ENCODE results near the gene SDE2. TPM values are rescaled to one million over a fixed set of nuclear protein-coding genes. Genes with fewer than 3 reads are reported as not detected.
"Not testable (repeated sequence)": the region's sequence is repeated elsewhere in the genome, so short reads cannot be mapped to it uniquely, and the experiment has no call there.

The SDE2 gene
- total RNA-seq, 1 donor from 2014 or later = 20.7 TPM

DNA sequence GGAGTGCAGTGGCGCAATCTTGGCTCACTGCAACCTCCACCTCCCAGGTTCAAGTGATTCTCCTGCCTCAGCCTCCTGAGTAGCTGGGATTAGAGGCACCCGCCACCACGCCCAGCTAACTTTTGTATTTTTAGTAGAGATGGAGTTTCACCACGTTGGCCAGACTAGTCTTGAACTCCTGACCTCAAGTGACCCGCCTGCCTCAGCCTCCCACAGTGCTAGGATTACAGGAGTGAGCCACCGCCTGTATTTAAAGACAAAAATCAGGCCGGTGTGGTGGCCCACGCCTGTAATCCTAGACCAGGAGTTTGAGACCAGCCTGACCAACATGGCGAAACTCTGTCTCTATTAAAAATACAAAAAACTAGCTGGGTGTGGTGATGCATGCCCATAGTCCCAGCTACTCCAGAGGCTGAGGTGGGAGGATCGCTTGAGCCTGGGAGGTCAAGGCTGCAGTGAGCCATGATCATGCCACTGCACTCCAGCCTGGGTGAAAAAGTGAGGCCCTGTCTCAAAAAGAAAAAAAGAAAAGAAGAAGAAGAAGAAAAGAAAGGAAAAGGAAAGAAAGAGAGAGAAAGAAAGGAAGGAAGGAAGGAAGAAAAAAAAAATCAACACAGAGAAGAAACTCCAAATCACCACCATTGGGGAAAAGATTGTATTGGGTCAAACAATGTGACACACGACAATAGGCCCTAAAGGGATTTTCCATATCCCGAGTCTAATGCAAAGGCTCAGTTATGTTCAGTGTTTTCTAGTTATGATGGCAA lies 8.2 kb upstream of the SDE2 start:
- not testable (repeated sequence) for DNase-seq (ENCODE audit: extremely low read depth, low read depth, low spot score)

DNA sequence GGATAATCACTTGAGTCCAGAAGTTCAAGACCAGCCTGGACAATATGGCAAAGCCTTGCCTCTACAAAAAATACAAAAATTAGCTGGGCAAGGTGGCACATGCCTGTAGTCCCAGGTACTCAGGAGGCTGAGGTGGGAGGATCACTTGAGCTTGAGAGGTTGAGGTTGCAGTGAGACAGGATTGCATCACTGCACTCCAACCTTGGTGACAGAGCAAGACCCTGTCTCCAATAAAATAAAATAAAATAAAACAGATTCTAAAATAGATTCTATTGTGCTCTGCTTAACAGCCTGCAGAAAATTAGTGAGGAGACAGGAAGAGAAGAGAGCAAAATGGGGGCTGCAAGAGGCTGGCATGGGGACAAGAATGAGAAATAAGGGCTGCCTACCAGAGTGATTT lies 7.5 kb upstream of the SDE2 start:
- no peak for DNase-seq (ENCODE audit: extremely low read depth, low read depth, low spot score)

DNA sequence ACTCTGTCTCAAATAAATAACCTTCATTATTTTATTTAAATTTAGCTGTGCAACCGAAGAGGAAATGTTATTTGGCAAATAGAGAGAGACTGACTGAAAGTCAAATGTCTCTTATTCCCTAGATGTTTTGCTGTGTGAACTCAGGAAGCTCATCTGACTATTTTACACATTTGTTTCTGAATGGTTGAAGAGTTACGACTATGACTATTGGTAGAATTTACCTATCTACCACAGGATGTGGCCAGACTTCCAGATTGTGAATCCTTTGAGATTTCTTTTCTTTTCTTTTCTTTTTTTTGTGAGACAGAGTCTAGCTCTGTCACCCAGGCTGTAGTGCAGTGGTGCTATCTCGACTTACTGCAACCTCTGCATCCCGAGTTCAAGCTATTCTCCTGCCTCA lies 5.3 kb upstream of the SDE2 start:
- DNase-seq (ENCODE audit: extremely low read depth, low read depth, low spot score) = no peak

DNA sequence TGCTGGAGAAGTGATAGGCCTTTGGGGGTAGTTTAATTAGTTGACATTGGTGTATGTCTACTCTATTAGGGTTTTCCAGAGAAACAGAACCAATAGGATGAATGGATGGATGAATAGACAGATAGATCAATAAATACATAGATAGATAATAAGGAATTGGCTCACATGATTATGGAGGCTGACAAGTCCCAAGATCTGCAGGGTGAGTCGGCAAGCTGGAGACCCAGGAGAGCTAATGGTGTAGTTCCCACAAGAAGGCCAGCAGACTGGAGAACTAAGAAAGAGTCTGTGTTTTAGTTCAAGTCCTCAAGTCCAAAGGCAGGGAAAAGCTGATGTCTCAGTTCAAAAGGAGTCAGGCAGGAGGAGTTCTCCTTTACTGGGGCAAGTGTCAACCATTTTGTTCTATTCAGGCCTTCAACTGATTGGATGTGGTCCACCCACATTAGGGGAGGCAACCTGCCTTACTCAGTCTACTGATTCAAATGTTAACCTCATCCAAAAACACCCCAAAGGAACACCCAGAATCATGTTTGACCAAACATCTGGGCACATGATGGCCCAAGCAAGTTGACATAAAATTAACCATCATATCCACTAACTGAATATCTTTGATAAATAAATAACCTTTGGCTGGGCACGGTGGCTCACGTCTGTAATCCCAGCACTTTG lies 4.5 kb upstream of the SDE2 start:
- DNase-seq (ENCODE audit: extremely low read depth, low read depth, low spot score) = no peak

DNA sequence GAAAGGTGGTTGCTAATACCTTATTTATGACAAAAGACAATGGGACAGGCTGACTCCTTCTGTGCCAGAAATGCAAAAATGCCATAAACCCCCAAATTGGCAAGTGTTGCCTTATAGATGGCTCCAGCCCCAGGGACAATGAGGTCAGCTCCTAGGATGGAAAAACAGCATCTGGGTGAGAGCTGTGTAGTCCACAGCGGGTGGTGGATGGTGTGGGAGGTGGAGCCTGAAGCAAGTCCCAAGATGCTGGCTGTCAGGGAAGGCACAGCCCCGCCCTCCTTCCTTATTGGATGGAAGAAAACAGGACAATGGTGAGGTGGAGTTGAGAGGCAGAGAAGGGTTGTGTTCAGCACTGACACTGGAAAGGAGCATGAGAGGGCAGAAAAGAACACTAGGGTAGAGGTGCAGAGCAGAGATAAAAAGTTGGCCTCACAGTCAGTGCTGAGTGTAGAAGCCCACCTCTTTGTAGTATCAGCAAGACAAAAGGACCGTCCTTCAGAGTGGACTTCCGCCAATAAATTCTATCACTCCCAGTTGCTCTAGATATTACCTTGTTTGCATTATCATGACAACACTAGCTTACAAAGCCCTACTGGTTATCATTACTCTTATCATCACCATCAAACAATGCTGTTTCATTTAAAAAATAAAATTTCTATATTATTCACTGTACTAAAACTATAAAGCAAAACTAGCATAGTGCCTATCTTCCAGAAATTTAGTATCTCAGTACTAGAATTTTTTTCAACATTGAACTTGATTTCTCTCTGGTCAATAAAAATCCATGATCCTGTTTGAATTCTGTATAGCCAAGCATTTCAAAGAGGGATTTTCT lies 3.7 kb upstream of the SDE2 start:
- peak; percentile 52 for DNase-seq (ENCODE audit: extremely low read depth, low read depth, low spot score)

DNA sequence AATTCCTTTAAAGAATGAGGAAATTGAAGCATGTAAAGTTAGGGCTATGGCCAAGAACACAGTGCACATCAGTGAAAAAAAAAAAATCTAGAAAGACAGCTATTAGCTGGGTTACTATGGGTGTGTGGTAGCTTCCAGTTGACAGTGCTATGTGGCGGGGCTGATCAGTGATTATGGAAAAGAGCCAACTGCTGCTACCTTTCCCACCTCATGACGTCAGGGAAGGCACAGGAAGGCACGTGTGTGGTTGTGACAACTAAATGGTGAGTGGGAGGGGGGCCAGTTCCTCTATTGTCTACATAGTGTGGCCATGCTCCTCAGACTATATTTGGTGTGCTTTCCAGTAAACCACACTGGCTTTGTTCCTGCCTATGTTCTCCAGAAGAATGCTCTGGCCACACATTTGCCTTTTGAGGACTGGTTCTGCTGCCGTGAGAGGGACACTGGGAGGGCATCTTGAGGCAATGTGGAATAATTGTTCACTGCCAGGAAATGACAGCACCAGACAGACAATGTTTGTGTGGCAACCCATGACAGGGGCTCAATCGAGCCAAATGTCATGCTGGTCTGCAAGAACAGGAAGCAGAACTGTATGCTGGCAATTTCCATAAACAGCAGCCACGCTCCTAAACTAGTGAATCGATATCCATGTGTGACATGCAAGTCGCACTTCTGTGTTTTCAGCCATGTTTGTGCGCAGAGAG lies 3.0 kb upstream of the SDE2 start:
- peak; percentile 95 for DNase-seq (ENCODE audit: extremely low read depth, low read depth, low spot score)

DNA sequence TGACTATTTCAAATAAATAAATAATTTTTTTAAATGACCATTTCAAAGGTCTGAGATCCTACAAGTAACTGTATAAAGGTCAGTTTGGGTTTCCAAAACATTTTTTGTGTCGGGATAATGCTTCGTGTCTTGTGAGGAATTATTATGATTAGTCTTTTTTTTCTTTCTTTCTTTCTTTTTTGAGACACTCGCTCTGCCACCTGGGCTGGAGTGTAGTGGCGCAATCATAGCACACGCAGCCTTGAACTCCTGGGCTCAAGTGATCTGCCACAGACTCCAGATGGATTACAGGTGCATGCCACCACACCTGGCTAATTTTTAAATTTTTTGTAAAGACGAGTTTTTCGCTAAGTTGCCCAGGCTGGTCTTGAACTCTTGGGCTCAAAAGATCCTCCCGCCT lies 1.9 kb upstream of the SDE2 start:
- DNase-seq (ENCODE audit: extremely low read depth, low read depth, low spot score) = no peak

DNA sequence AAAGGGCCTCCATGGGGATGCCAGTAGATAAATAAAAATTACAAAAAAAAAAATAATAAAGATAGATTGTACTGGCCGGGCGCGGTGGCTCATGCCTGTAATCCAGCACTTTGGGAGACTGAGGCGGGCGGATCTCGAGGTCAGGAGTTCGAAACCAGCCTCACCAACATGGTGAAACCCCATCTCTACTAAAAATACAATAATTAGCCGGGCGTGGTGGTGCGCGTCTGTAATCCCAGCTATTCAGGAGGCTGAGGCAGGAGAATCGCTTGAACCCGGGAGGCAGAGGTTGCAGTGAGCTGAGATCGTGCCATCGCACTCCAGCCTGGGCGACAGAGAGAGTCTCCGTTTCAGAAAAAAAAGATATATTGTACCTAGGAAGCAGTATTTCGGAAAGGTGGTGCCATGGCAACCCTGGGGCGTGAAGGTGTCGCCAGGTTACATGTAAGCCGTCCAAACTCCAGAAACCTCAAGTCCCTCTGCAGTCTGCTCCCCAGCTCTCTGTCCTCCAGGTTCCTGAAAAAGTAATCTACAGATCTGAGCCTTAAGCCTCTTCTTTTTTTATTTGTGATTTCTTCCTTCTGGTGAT lies 1.4 kb upstream of the SDE2 start:
- not testable (repeated sequence) for DNase-seq (ENCODE audit: extremely low read depth, low read depth, low spot score)

DNA sequence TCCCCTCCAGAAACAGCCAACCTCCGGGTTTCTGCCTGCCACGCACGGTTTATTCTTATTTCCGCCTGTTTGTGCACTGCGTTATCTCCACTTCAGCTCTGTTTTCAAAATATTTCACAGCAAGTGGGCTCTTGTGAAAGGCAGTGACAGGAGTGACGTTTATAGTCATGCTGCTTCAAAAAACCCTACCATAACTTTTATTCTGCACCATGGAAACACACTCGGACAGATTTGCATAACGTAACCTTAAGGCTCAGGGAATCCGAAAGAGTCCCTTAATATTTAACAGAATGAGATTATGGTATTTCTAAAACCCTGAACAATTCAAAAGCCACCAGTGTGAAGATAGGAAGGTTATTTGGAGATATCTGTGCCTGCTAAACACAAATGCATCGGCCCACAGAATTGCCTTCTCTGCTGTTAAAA lies 782 bp upstream of the SDE2 start:
- no peak for DNase-seq (ENCODE audit: extremely low read depth, low read depth, low spot score)

DNA sequence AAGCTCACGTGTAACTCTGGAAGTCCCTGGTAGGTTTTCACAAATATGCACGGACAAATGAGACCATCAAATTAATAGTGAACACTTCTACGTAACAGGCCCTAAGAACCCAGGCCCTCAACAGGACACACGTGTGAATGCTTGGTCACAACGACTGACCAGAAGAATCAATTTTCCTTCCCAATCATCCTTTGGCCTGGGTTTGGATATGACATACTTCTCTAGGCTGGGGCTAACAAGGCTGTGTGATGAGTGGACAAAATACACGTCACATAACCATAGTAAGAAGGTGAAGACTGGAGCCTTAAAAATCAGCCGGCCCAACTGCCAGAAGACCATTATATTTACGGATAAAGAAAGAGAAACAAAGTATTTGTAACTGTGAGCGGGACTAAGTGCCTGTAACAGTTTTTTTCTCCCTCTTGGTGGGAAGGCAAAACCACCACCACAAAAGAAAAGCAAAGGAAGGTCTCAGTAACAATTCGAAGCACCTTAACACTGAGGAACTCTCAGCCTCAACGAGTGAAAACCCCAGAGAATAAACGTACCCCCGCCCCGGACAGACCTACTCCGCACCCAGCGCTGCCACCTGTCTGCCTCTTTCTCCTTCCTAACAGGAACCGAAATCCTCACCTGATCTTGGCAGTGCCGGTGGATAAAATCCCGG lies 450 bp downstream of the SDE2 start:
- DNase-seq (ENCODE audit: extremely low read depth, low read depth, low spot score) = no peak

DNA sequence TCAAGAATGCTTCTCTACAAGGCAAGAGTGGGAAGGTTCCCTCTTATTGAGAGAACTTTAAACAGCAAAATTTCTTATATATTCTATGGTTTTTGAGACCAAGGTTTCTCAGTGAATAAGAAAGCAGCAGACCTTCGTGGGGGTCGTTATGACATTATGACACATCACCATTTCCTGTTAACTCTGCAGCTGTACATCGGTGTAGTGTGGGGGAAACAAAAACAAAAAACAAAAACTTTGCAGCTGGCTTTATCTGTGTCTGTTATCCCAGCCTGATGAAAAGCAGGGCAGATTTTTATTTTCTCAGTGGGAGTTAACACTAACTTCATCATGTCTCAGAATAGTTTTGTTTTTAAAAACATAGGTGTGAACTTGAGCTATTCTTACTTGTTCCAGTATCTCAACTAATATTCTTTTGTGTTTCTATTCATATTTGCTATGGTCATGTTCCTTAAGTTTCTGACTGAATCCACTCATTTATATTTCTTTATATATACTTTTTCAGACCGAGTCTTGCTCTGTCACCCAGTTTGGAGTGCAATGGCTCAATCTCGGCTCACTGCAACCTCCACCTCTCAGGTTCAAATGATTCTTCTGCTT lies 2.1 kb downstream of the SDE2 start:
- no peak for DNase-seq (ENCODE audit: extremely low read depth, low read depth, low spot score)

DNA sequence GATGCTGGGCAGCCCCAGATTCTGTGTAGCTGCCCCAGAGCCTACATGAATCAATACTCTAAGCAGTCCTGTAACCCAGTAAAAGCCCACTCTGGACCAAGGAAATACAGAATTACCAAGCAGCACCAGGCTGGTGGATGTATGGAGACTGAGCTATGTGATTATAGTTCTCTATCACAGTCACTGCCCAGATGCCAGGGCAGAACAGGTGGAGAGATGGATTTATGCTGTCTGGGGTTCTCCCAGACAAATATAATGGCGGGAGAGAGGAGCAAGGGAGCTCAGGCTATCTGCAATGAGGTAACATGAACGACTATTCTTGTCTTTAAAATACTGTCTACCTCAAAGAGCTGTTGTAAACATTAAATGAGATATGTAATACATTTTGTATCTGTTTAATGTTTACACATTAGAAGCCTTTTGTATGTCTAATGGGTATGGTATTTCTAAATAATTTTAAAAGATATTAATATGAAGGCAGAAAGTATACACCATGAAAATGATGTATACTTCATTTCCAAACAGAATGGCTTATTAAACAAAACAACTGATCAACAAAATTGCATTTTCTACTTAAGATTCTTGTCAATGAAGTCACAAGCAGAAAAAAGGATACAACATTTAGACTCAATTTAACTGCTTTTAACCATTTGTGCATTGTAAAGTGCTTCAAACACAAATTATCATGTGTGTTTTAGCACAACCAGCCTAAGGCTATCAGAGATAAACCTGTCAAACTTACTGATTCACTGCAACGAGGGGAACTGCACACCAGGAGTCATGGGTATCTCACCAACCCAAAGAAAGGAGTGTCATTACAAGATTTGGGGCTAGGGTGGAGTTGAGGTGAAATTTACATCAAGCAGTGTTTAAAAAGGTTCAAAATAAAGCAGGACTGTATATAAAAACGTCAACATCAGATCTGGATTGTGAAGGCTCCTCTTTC lies 3.0 kb downstream of the SDE2 start:
- DNase-seq (ENCODE audit: extremely low read depth, low read depth, low spot score) = no peak

DNA sequence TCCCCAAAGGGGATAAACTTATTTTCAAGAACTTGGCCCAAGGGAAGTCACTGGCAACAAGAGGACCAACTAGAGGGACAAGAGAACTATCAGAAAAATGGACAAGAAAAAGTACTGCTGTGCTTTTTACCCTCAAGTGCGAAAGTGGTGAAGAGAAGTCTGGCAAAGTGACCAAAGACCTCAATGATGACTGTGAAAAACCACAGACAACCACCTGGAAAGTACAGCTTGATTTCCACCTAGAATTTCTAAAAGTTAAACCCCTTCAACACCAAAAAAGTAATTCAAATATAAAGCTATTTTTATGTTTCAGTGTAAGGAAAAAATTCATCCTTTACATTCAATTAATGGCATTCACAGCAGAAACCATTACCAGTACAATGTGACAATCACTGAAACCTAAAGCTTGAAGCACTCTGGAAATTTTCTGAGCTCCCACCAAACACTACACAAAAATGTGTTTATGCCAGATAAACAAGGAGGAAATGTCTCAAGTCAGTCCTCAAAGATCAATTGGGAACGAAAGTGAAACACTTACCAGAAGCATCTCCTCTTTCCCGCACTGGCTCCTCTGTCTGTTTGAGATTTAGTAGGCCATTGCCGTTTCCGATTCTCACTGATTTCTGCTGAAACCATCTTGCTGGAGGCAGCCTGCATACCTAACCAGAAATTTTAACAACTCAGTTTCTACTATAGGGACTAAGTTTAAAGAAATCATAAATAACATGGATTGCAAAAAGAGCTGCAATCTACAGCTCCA lies 8.3 kb downstream of the SDE2 start:
- no peak for DNase-seq (ENCODE audit: extremely low read depth, low read depth, low spot score)

DNA sequence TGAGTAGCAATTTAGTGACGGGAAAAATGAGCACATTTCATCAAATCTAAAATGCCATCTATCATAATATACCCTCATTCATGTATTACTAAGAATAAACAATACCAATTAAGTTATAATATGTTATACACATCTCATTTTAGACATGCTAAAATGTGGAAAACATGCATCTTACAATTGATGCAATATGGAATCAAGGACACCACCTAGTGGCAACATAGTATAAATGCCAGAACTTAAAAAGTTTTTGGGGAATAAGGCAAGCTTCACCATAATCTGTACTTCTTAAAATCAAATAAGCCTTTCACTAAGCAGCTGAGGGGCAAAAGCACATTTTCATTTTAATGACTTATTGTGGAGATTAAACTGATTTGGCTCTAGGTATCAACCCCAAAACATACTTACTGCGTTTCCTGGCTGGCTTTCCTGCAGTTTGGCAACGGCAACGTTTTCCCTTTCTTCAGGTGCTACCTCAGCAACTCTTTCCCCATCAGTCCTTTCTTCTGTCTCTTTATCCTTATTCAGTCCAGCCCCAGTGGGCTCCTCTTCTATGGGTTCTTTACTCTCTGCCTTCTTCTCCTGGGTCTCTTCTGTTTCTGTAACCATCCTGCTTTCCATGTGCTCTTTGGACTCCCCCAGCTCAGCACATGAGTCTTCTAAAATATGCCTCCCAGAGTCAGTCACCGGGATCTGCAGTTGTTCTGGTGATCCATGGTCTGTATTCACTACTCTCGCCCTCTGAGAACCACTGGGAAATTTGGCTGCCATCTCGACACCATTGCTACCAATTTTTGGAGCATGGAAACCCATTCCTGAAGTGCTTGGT lies 11.4 kb downstream of the SDE2 start:
- no peak for DNase-seq (ENCODE audit: extremely low read depth, low read depth, low spot score)

DNA sequence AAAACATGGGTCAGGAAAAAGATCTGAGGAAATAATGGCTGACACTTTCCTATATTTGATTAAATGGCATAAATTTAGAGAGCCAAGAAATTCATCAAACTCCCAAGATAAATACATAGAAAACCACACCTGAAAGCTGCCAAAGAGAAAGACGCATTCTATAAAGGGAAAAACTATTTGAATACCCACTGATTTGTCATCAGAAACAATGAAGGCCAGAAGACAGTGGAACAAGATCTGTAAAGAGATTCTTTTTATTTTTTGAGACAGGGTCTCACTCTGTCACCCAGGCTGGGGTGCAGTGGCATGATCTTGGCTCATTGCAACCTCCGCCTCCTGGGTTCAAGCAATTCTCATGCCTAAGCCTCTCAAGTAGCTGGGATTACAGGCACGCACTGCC lies 17.4 kb downstream of the SDE2 start:
- DNase-seq (ENCODE audit: extremely low read depth, low read depth, low spot score) = no peak

DNA sequence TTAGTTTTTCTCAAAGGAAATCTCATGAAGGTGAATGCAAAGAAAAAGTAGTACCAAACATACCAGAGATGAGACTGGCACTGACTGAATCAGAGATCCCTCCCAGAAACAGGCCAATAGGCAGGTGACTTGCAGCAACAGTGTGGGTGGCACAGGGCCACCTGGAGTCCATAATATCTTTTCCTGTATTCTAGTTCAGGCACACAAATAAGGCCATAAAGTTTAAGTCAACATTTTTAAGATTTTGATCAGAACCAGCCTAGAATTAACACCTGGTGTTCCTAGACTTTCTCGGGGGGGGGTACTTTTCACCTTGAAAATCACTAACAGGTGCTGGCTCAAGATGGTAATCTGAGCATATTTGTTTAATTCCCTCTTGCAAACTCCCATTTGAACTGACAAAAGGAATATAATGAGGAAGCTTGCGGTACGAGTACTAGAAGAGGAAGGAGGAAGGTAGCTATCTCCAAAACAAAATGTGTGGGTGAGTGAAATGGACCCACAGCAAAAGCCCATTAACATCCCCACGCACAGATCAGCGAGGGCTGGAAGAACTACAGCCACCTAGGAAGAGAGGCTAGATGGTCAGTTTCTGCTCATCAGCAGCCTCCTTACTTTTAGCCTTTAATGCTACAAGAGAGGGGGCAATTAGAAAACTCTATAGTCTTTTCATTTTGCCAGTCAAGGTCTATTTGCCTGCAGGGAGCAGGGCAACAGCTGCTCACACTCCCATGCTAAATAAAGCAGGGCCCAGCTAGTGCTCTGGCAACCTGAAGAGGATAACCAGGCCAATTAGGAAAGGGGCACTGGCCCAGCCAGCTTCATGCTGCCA lies 18.9 kb downstream of the SDE2 start:
- DNase-seq (ENCODE audit: extremely low read depth, low read depth, low spot score) = no peak
